Gastroesophageal sphincter (tissue), 3 donors: ENCODE results near the gene VOPP1.

ENCODE experiments used
- POLR2AphosphoS5 ChIP-seq: sonication (generic); formaldehyde crosslinking; IDR thresholded peaks from one replicate; pipeline ENCODE4 v1.6.1; 2017; ENCODE audit warnings: antibody characterized with exemption
- TF ChIP-seq, protein P1 (sequence below), 4 experiments: fragments of 200-600 bp in 2 of 4; fragments of 450-650 bp in 2 of 4; sonication (generic) in 1 of 4; IDR thresholded peaks; one replicate each; pipeline ENCODE4 v1.5.1; 2017 to 2019; ENCODE audit warnings: antibody characterized with exemption in 4 of 4, mild to moderate bottlenecking in 2 of 4, moderate library complexity in 2 of 4

GRCh38 chr7:55496906-55497305, 75.4 kb downstream of the VOPP1 start:
- TF ChIP-seq, protein P1, sequence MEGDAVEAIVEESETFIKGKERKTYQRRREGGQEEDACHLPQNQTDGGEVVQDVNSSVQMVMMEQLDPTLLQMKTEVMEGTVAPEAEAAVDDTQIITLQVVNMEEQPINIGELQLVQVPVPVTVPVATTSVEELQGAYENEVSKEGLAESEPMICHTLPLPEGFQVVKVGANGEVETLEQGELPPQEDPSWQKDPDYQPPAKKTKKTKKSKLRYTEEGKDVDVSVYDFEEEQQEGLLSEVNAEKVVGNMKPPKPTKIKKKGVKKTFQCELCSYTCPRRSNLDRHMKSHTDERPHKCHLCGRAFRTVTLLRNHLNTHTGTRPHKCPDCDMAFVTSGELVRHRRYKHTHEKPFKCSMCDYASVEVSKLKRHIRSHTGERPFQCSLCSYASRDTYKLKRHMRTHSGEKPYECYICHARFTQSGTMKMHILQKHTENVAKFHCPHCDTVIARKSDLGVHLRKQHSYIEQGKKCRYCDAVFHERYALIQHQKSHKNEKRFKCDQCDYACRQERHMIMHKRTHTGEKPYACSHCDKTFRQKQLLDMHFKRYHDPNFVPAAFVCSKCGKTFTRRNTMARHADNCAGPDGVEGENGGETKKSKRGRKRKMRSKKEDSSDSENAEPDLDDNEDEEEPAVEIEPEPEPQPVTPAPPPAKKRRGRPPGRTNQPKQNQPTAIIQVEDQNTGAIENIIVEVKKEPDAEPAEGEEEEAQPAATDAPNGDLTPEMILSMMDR (IDR thresholded peaks at IDR 0.05): no peak
- no peak for TF ChIP-seq POLR2AphosphoS5
